ENCODE measurements around the gene FKBP1B.

DNA sequence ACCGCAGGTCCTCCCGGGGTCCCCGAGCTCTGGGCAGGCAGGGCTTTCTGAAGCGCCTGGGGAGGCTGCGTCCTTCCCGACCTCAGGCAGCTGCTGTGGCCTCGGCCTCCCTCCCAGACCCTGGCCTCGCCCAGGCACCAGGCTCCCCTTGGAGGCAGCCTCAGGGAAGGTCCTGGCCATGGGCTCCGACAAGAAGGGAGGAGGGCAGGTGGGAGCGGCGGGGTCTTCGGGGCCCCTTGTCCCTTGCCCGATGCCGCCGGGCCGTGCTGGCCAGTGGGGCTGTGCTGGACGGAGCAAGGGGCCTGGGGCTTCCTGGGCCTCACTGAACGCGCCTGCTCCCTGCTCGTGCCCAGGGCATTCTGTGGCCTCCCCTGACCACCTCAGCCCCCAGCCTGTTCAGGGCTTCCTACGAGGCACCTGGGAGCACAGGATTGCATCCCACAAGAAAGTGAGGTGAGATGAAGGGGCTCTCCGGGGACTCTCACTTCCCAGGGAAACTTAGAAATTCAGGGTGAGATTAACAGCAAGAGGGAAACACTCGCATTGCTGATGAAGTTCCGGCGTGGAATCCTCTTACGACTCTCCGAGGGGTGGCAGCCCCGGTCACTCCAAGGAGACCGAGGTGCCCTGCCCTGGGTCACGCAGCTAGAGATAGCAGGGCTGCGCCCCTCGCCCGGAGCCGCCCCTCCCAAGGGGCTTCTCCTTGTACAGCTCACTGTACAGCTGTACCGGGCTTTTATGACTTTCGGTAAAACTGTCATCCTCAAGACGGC is 38.9 kb upstream of the FKBP1B start:
- TF ChIP-seq GATA2 (IDR thresholded peaks at IDR 0.05; ENCODE audit: insufficient read depth, insufficient read length, low read depth, low read length) (no peak), POLR2A (IDR thresholded peaks at IDR 0.05; ENCODE audit: low read depth, low read length) (no peak), FOS (IDR thresholded peaks at IDR 0.05; ENCODE audit: borderline replicate concordance, insufficient read depth, low read length) (no peak), POLR2AphosphoS5 (IDR thresholded peaks at IDR 0.05; ENCODE audit: insufficient read depth, low read depth, low read length) (no peak), EZH2 (IDR thresholded peaks at IDR 0.05; ENCODE audit: borderline replicate concordance, low read depth, low read length, severe bottlenecking) (no peak), JUN (IDR thresholded peaks at IDR 0.05; ENCODE audit: borderline replicate concordance, insufficient read depth, insufficient read length, low read depth) (no peak), MYC (IDR thresholded peaks at IDR 0.05; ENCODE audit: low read depth, low read length) (no peak)
- TF ChIP-seq, protein P1, sequence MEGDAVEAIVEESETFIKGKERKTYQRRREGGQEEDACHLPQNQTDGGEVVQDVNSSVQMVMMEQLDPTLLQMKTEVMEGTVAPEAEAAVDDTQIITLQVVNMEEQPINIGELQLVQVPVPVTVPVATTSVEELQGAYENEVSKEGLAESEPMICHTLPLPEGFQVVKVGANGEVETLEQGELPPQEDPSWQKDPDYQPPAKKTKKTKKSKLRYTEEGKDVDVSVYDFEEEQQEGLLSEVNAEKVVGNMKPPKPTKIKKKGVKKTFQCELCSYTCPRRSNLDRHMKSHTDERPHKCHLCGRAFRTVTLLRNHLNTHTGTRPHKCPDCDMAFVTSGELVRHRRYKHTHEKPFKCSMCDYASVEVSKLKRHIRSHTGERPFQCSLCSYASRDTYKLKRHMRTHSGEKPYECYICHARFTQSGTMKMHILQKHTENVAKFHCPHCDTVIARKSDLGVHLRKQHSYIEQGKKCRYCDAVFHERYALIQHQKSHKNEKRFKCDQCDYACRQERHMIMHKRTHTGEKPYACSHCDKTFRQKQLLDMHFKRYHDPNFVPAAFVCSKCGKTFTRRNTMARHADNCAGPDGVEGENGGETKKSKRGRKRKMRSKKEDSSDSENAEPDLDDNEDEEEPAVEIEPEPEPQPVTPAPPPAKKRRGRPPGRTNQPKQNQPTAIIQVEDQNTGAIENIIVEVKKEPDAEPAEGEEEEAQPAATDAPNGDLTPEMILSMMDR (IDR thresholded peaks at IDR 0.05; ENCODE audit: extremely low read depth in 1 of 2, insufficient read depth in 1 of 2, low read depth in 1 of 2, low read length in 2 of 2): no peak
- TF ChIP-seq, protein P2, sequence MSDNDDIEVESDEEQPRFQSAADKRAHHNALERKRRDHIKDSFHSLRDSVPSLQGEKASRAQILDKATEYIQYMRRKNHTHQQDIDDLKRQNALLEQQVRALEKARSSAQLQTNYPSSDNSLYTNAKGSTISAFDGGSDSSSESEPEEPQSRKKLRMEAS (IDR thresholded peaks at IDR 0.05; ENCODE audit: insufficient read depth, insufficient read length): no peak
